ENCODE data around the gene VSNL1. TPM values are rescaled to one million over a fixed set of nuclear protein-coding genes. Genes with fewer than 3 reads are reported as not detected.

VSNL1 gene
- total RNA-seq, 1 donor from 2014 or later: not detected

- peaks cover 20% of the 10 kb centered on the region for H3K27me3 Mint-ChIP-seq (ENCODE audit: insufficient read depth)
- H3K27ac Mint-ChIP-seq: no peak overlapping the region
- no peaks in the 10 kb centered on the region for H3K9me3 Mint-ChIP-seq
- no peak for DNase-seq (ENCODE audit: low spot score)
- H3K4me3 Mint-ChIP-seq: no peak overlapping the region
- H3K36me3 Mint-ChIP-seq (ENCODE audit: low read depth): no peaks in the 10 kb centered on the region
- intact Hi-C loops (cut with micrococcal nuclease): no loop called here
- peaks cover 4% of the 10 kb centered on the region for H3K4me1 Mint-ChIP-seq (ENCODE audit: low read depth)
Measured at GRCh38 chr2:17533546-17533945, 7.0 kb upstream of the VSNL1 start.

- Mint-ChIP-seq H3K9me3 (no peaks in the 10 kb centered on the region), H3K4me3 (no peak overlapping the region), H3K4me1 (ENCODE audit: low read depth) (peaks cover 5% of the 10 kb centered on the region), H3K27ac (no peak overlapping the region), H3K27me3 (ENCODE audit: insufficient read depth) (peaks cover 41% of the 10 kb centered on the region), H3K36me3 (ENCODE audit: low read depth) (peaks cover 2% of the 10 kb centered on the region)
- intact Hi-C loops (cut with micrococcal nuclease): loop anchor here (5.0 kb wide), 1 partner anchor 1816 kb away; no protein-coding TSS in a partner anchor
- no peak for DNase-seq (ENCODE audit: low spot score)
Measured at GRCh38 chr2:17536416-17536815, 4.1 kb upstream of the VSNL1 start.

GRCh38 chr2:17538022-17538843 is 2.3 kb upstream of the VSNL1 start:
- Mint-ChIP-seq H3K36me3 (ENCODE audit: low read depth) (peaks cover 2% of the 10 kb centered on the region), H3K27ac (no peak overlapping the region), H3K4me3 (no peak overlapping the region), H3K4me1 (ENCODE audit: low read depth) (peaks cover 5% of the 10 kb centered on the region), H3K9me3 (no peaks in the 10 kb centered on the region), H3K27me3 (ENCODE audit: insufficient read depth) (peaks cover 53% of the 10 kb centered on the region)
- intact Hi-C loops (cut with micrococcal nuclease): loop anchor here (5.0 kb wide), 1 partner anchor 1814 kb away; no protein-coding TSS in a partner anchor
- no peak for DNase-seq (ENCODE audit: low spot score)

- H3K4me1 Mint-ChIP-seq (ENCODE audit: low read depth): peaks cover 5% of the 10 kb centered on the region
- peaks cover 54% of the 10 kb centered on the region for H3K27me3 Mint-ChIP-seq (ENCODE audit: insufficient read depth)
- H3K9me3 Mint-ChIP-seq: no peaks in the 10 kb centered on the region
- H3K27ac Mint-ChIP-seq: no peak overlapping the region
- no peak overlapping the region for H3K4me3 Mint-ChIP-seq
- intact Hi-C loops (cut with micrococcal nuclease): loop anchor here (5.0 kb wide), 1 partner anchor 1813 kb away; no protein-coding TSS in a partner anchor
- no peak for DNase-seq (ENCODE audit: low spot score)
- H3K36me3 Mint-ChIP-seq (ENCODE audit: low read depth): peaks cover 2% of the 10 kb centered on the region
Measured at GRCh38 chr2:17538844-17539554, 1.5 kb upstream of the VSNL1 start.

- no peak overlapping the region for H3K4me3 Mint-ChIP-seq
- DNase-seq (ENCODE audit: low spot score): no peak
- H3K4me1 Mint-ChIP-seq (ENCODE audit: low read depth): peaks cover 5% of the 10 kb centered on the region
- H3K27me3 Mint-ChIP-seq (ENCODE audit: insufficient read depth): peaks cover 57% of the 10 kb centered on the region
- intact Hi-C loops (cut with micrococcal nuclease): loop anchor here (5.0 kb wide), 1 partner anchor 1813 kb away; no protein-coding TSS in a partner anchor
- no peaks in the 10 kb centered on the region for H3K9me3 Mint-ChIP-seq
- no peak overlapping the region for H3K27ac Mint-ChIP-seq
- peaks cover 2% of the 10 kb centered on the region for H3K36me3 Mint-ChIP-seq (ENCODE audit: low read depth)
Measured at GRCh38 chr2:17539611-17540092, 844 bp upstream of the VSNL1 start.

GRCh38 chr2:17540813-17541530 is 476 bp downstream of the VSNL1 start:
- Mint-ChIP-seq H3K9me3 (no peaks in the 10 kb centered on the region), H3K4me3 (no peak overlapping the region), H3K4me1 (ENCODE audit: low read depth) (peaks cover 5% of the 10 kb centered on the region), H3K36me3 (ENCODE audit: low read depth) (peaks cover 2% of the 10 kb centered on the region), H3K27me3 (ENCODE audit: insufficient read depth) (peaks cover 54% of the 10 kb centered on the region), H3K27ac (no peak overlapping the region)
- DNase-seq (ENCODE audit: low spot score): no peak
- intact Hi-C loops (cut with micrococcal nuclease): no loop called here

- Mint-ChIP-seq H3K27ac (no peak overlapping the region), H3K4me1 (ENCODE audit: low read depth) (peaks cover 5% of the 10 kb centered on the region), H3K36me3 (ENCODE audit: low read depth) (peaks cover 2% of the 10 kb centered on the region), H3K9me3 (no peaks in the 10 kb centered on the region), H3K4me3 (no peak overlapping the region), H3K27me3 (ENCODE audit: insufficient read depth) (peaks cover 51% of the 10 kb centered on the region)
- intact Hi-C loops (cut with micrococcal nuclease): no loop called here
- DNase-seq (ENCODE audit: low spot score): no peak
Measured at GRCh38 chr2:17541531-17541950, 1.0 kb downstream of the VSNL1 start.

- peaks cover 5% of the 10 kb centered on the region for H3K4me1 Mint-ChIP-seq (ENCODE audit: low read depth)
- peaks cover 2% of the 10 kb centered on the region for H3K36me3 Mint-ChIP-seq (ENCODE audit: low read depth)
- no peak overlapping the region for H3K27ac Mint-ChIP-seq
- intact Hi-C loops (cut with micrococcal nuclease): no loop called here
- no peak for DNase-seq (ENCODE audit: low spot score)
- H3K27me3 Mint-ChIP-seq (ENCODE audit: insufficient read depth): peaks cover 46% of the 10 kb centered on the region
- no peak overlapping the region for H3K4me3 Mint-ChIP-seq
- H3K9me3 Mint-ChIP-seq: no peaks in the 10 kb centered on the region
Measured at GRCh38 chr2:17542471-17542870, 2.0 kb downstream of the VSNL1 start.

- Mint-ChIP-seq H3K27me3 (ENCODE audit: insufficient read depth) (peaks cover 43% of the 10 kb centered on the region), H3K36me3 (ENCODE audit: low read depth) (peaks cover 2% of the 10 kb centered on the region), H3K4me3 (no peak overlapping the region), H3K9me3 (no peaks in the 10 kb centered on the region), H3K27ac (no peak overlapping the region), H3K4me1 (ENCODE audit: low read depth) (peaks cover 4% of the 10 kb centered on the region)
- intact Hi-C loops (cut with micrococcal nuclease): no loop called here
- DNase-seq (ENCODE audit: low spot score): no peak
Measured at GRCh38 chr2:17543131-17543660, 2.7 kb downstream of the VSNL1 start.

GRCh38 chr2:17543848-17544247 is 3.4 kb downstream of the VSNL1 start:
- no peaks in the 10 kb centered on the region for H3K9me3 Mint-ChIP-seq
- no peak for DNase-seq (ENCODE audit: low spot score)
- peaks cover 2% of the 10 kb centered on the region for H3K36me3 Mint-ChIP-seq (ENCODE audit: low read depth)
- no peaks in the 10 kb centered on the region for H3K4me1 Mint-ChIP-seq (ENCODE audit: low read depth)
- peaks cover 38% of the 10 kb centered on the region for H3K27me3 Mint-ChIP-seq (ENCODE audit: insufficient read depth)
- H3K4me3 Mint-ChIP-seq: no peak overlapping the region
- intact Hi-C loops (cut with micrococcal nuclease): no loop called here
- H3K27ac Mint-ChIP-seq: no peak overlapping the region

GRCh38 chr2:17544256-17544655 is 3.8 kb downstream of the VSNL1 start:
- intact Hi-C loops (cut with micrococcal nuclease): no loop called here
- H3K27ac Mint-ChIP-seq: no peak overlapping the region
- DNase-seq (ENCODE audit: low spot score): no peak

More at GRCh38 chr2:17544256-17544655, 3.8 kb downstream of the VSNL1 start:
- peaks cover 36% of the 10 kb centered on the region for H3K27me3 Mint-ChIP-seq (ENCODE audit: insufficient read depth)
- no peaks in the 10 kb centered on the region for H3K4me1 Mint-ChIP-seq (ENCODE audit: low read depth)
- H3K36me3 Mint-ChIP-seq (ENCODE audit: low read depth): peaks cover 2% of the 10 kb centered on the region
- no peaks in the 10 kb centered on the region for H3K9me3 Mint-ChIP-seq
- no peak overlapping the region for H3K4me3 Mint-ChIP-seq
